CD4-positive, alpha-beta T cell treated with Interleukin-15 for 4 hours (primary cell): ENCODE results near the gene BPIFB6.

Source experiments
- DNase-seq: peaks from one replicate; pipeline ENCODE4 v3.0.0-alpha.2; 2020; ENCODE audit warnings: low spot score

The BPIFB6 gene

GRCh38 chr20:33031531-33031930, at the start of gene BPIFB6:
Gene BPIFB6, plus strand, starts transcription at chr20:33031648. Its CDS starts 0 bp downstream, at chr20:33031648.
- no peak for DNase-seq

GRCh38 chr20:32982617-32983458, 48.6 kb upstream of the BPIFB6 start:
- no peak for DNase-seq

GRCh38 chr20:32983459-32984112, 47.9 kb upstream of the BPIFB6 start:
- no peak for DNase-seq

GRCh38 chr20:32984196-32984595, 47.3 kb upstream of the BPIFB6 start:
- no peak for DNase-seq

GRCh38 chr20:32984631-32985354, 46.7 kb upstream of the BPIFB6 start:
- DNase-seq, result no peak

GRCh38 chr20:32985596-32985995, 45.9 kb upstream of the BPIFB6 start:
- DNase-seq, result no peak

GRCh38 chr20:32986331-32986966, 45.0 kb upstream of the BPIFB6 start:
- no peak for DNase-seq

GRCh38 chr20:32987044-32987825, 44.2 kb upstream of the BPIFB6 start:
- no peak for DNase-seq

GRCh38 chr20:32988008-32988407, 43.4 kb upstream of the BPIFB6 start:
- no peak for DNase-seq

GRCh38 chr20:32989507-32990283, 41.8 kb upstream of the BPIFB6 start:
- DNase-seq, result no peak

- no peak for DNase-seq
Measured at GRCh38 chr20:32990426-32990825, 41.0 kb upstream of the BPIFB6 start.

- DNase-seq, result no peak
Measured at GRCh38 chr20:32991383-32991782, 40.1 kb upstream of the BPIFB6 start.

- DNase-seq, result no peak
Measured at GRCh38 chr20:32991792-32992641, 39.4 kb upstream of the BPIFB6 start.

GRCh38 chr20:32993496-32994050, 37.9 kb upstream of the BPIFB6 start:
- DNase-seq, result no peak

- no peak for DNase-seq
Measured at GRCh38 chr20:32995802-32996201, 35.6 kb upstream of the BPIFB6 start.

GRCh38 chr20:32997431-32997830, 34.0 kb upstream of the BPIFB6 start:
- DNase-seq, result no peak

GRCh38 chr20:32999603-33000250, 31.7 kb upstream of the BPIFB6 start:
- no peak for DNase-seq

- no peak for DNase-seq
Measured at GRCh38 chr20:33000802-33001466, 30.5 kb upstream of the BPIFB6 start.
